OCI-LY3 (cell line): ENCODE measurements around the gene GABRG3.

Source experiments
- H2AFZ ChIP-seq: fragments of 200-600, 300-600 bp; shearing (Covaris generic); 2 replicates; pipeline ENCODE4 v1.6.0; 2014; ENCODE audit warnings: antibody characterized with exemption, low read depth, low read length
- H3K27ac ChIP-seq: fragments of 200-600, 300-600 bp; sonication (generic); 2 replicates; pipeline ENCODE4 v1.5.1; 2014; ENCODE audit warnings: mild to moderate bottlenecking, low read length, moderate library complexity, mixed read lengths
- H3K27me3 ChIP-seq: fragments of 200-600, 300-600 bp; sonication (generic); 2 replicates; pipeline ENCODE4 v1.6.1; 2014; ENCODE audit warnings: low read depth, low read length, mixed read lengths
- H3K36me3 ChIP-seq: fragments of 200-600, 300-600 bp; sonication (generic); replicated peaks from 2 replicates; pipeline ENCODE3; 2014; ENCODE audit warnings: low read depth, low read length, mixed read lengths
- H3K4me1 ChIP-seq: fragments of 300-600, 200-600 bp; sonication (generic); 2 replicates; pipeline ENCODE4 v1.6.1; 2014; ENCODE audit warnings: low read length, mixed read lengths
- H3K4me2 ChIP-seq: fragments of 200-600, 300-600 bp; sonication (generic); 2 replicates; pipeline ENCODE4 v1.6.1; 2014; ENCODE audit warnings: low read length, mixed read lengths
- H3K4me3 ChIP-seq: fragments of 300-600, 200-600 bp; sonication (generic); 2 replicates; pipeline ENCODE4 v1.5.1; 2014; ENCODE audit warnings: antibody characterized with exemption, mild to moderate bottlenecking, low read length, moderate library complexity
- H3K79me2 ChIP-seq: fragments of 300-600, 200-600 bp; shearing (Covaris generic); 2 replicates; pipeline ENCODE4 v1.6.1; 2014; ENCODE audit warnings: mild to moderate bottlenecking, low read length, mixed read lengths
- H3K9ac ChIP-seq: fragments of 300-600, 200-600 bp; shearing (Covaris generic); 2 replicates; pipeline ENCODE4 v1.6.0; 2014; ENCODE audit warnings: mild to moderate bottlenecking, low read length, moderate library complexity
- H3K9me3 ChIP-seq: fragments of 200-600, 300-600 bp; shearing (Covaris generic); 2 replicates; pipeline ENCODE4 v1.6.1; 2014; ENCODE audit warnings: low read length, mixed read lengths; ENCODE audit not compliant: insufficient read depth
- H4K20me1 ChIP-seq: fragments of 200-600, 300-600 bp; sonication (generic); 2 replicates; pipeline ENCODE4 v1.6.1; 2016; ENCODE audit warnings: low read length, mixed read lengths; ENCODE audit not compliant: insufficient read depth
- CTCF ChIP-seq: fragments of 200-600, 300-600 bp; sonication (generic); IDR thresholded peaks from 2 replicates; pipeline ENCODE4 v1.5.1; 2014; ENCODE audit warnings: antibody characterized with exemption, low read length, low read depth
- EZH2phosphoT487 ChIP-seq: fragments of 200-600 bp; shearing (Covaris generic); IDR thresholded peaks from 2 replicates; pipeline ENCODE4 v1.6.1; 2018; ENCODE audit warnings: antibody characterized with exemption, mixed run types, low read depth

Gene GABRG3

GRCh38 chr15:27541581-27541980 is 570.6 kb downstream of the GABRG3 start:
- H3K4me1 ChIP-seq: no peaks in the 10 kb centered on the region
- no peak overlapping the region for H3K4me3 ChIP-seq
- no peak overlapping the region for H2AFZ ChIP-seq
- H3K36me3 ChIP-seq: no peaks in the 10 kb centered on the region
- TF ChIP-seq CTCF: no peak
- no peaks in the 10 kb centered on the region for H3K27me3 ChIP-seq
- no peak overlapping the region for H3K4me2 ChIP-seq
- H3K79me2 ChIP-seq: no peaks in the 10 kb centered on the region
- H4K20me1 ChIP-seq: no peaks in the 10 kb centered on the region
- no peaks in the 10 kb centered on the region for H3K9me3 ChIP-seq
- H3K9ac ChIP-seq: no peak overlapping the region
- no peak overlapping the region for H3K27ac ChIP-seq

DNA sequence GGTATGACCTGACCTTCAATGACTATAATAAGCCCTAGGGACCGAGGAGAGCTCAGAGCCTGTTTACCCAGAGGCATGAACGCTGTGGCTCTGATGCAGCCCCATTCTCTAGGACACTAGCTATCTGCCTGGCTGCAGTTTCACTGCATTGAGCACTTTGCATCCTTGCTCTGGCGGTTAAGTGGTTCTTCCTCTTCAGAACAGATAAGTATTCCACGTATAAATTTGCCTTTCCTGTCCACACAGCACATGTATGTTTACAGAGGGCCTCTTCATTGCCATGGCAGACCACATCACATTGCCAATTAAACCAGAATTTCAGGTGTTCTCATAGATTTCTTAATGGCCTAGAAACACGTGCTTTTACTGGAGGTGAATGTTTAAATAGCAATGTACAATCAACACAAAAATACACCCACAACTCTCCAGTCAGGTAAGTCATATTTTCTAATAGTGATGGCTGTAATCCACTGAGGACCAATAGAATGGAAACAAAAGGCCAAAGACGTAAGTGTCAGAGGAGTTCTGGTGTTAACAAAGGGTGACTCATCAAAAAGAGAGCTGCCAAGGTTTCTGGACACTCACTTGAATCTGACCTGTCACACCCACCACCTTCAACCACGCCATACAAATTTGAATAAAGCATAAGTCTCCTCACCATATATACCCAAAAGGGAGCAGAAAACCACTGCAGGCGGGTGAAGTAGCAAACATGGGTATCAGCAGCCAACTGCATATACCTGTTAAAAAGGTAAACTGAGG is 574.7 kb downstream of the GABRG3 start:
- Histone ChIP-seq H3K27ac (no peak overlapping the region), H3K36me3 (no peaks in the 10 kb centered on the region), H3K9ac (no peak overlapping the region), H2AFZ (no peak overlapping the region), H3K79me2 (no peaks in the 10 kb centered on the region), H4K20me1 (no peaks in the 10 kb centered on the region), H3K4me2 (no peak overlapping the region), H3K4me3 (no peak overlapping the region), H3K4me1 (no peaks in the 10 kb centered on the region), H3K9me3 (no peaks in the 10 kb centered on the region), H3K27me3 (no peaks in the 10 kb centered on the region)
- no peak for TF ChIP-seq CTCF
- no peak for TF ChIP-seq EZH2phosphoT487

- Histone ChIP-seq H3K36me3 (no peaks in the 10 kb centered on the region), H3K9me3 (no peaks in the 10 kb centered on the region), H4K20me1 (no peaks in the 10 kb centered on the region), H3K27ac (no peak overlapping the region), H3K4me2 (no peak overlapping the region), H3K4me1 (no peaks in the 10 kb centered on the region), H3K79me2 (no peaks in the 10 kb centered on the region), H2AFZ (no peak overlapping the region), H3K9ac (no peak overlapping the region), H3K4me3 (no peak overlapping the region), H3K27me3 (no peaks in the 10 kb centered on the region)
- TF ChIP-seq CTCF: no peak
- TF ChIP-seq EZH2phosphoT487: no peak
These were observed 578.8 kb downstream of the GABRG3 start for GRCh38 chr15:27549746-27550145.

DNA sequence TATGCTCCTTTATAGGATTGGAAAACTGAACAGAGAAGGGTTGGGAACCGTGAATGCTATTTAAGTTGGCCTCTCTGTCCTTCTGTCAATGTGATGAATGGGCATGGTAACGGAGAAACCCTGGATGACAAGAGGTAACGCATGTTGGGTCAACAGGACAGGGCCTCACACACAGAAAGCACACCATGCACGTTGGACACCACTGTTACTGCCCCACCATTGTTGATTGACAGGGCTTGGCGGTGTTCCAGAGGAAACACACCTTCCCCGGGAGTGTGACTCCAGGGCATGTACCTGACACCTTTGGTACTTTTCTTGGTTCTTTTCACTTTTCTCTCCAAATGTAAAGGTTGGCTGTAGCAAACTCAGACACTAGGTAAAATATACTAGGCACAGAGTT is 579.7 kb downstream of the GABRG3 start:
- Histone ChIP-seq H3K4me2 (no peak overlapping the region), H3K27ac (no peak overlapping the region), H3K4me1 (no peaks in the 10 kb centered on the region), H3K9ac (no peak overlapping the region), H2AFZ (no peak overlapping the region), H3K79me2 (no peaks in the 10 kb centered on the region), H3K36me3 (no peaks in the 10 kb centered on the region), H4K20me1 (no peaks in the 10 kb centered on the region), H3K4me3 (no peak overlapping the region), H3K9me3 (no peaks in the 10 kb centered on the region), H3K27me3 (no peaks in the 10 kb centered on the region)
- TF ChIP-seq EZH2phosphoT487: no peak
- no peak for TF ChIP-seq CTCF
